SU-DHL-6 (cell line): Measurements from ENCODE around the gene MAML3.

ENCODE experiments used
- H2AFZ ChIP-seq: fragments of 200-600 bp; sonication (generic); 2 replicates; pipeline ENCODE4 v1.6.1; 2014; ENCODE audit warnings: low read depth, mild to moderate bottlenecking, moderate library complexity, mixed read lengths, antibody characterized with exemption, low read length; ENCODE audit not compliant: severe bottlenecking
- H3F3A ChIP-seq: fragments of 200-600 bp; shearing (Covaris generic); 2 replicates; pipeline ENCODE4 v1.6.0; 2016; ENCODE audit warnings: antibody characterized with exemption, mild to moderate bottlenecking; ENCODE audit not compliant: insufficient read depth
- H3K27ac ChIP-seq: fragments of 200-600 bp; sonication (generic); 2 replicates; pipeline ENCODE4 v1.5.1; 2016; ENCODE audit warnings: low read depth, mild to moderate bottlenecking, low read length, moderate library complexity, mixed read lengths
- H3K27me3 ChIP-seq: fragments of 200-600 bp; sonication (generic), shearing (Covaris generic); 2 replicates; pipeline ENCODE4 v1.6.0; 2014; ENCODE audit warnings: mild to moderate bottlenecking, low read length
- H3K36me3 ChIP-seq: fragments of 200-600 bp; sonication (generic); 2 replicates; pipeline ENCODE4 v1.6.1; 2014; ENCODE audit warnings: mild to moderate bottlenecking, low read length, mixed read lengths
- H3K4me2 ChIP-seq: fragments of 300-600, 200-600 bp; shearing (Covaris generic), sonication (generic); 2 replicates; pipeline ENCODE4 v1.6.0; 2014; ENCODE audit warnings: low read length, low read depth, mild to moderate bottlenecking; ENCODE audit not compliant: poor library complexity, severe bottlenecking
- H3K4me3 ChIP-seq: fragments of 200-600 bp; sonication (generic); 2 replicates; pipeline ENCODE4 v1.5.1; 2014; ENCODE audit warnings: antibody characterized with exemption, low read length, mild to moderate bottlenecking, mixed read lengths; ENCODE audit not compliant: insufficient read depth, poor library complexity, severe bottlenecking
- H3K79me2 ChIP-seq: fragments of 200-600 bp; sonication (generic); 2 replicates; pipeline ENCODE4 v1.6.1; 2014; ENCODE audit warnings: mild to moderate bottlenecking, low read length, moderate library complexity; ENCODE audit not compliant: insufficient read depth
- H3K9ac ChIP-seq: fragments of 200-600 bp; sonication (generic); 2 replicates; pipeline ENCODE4 v1.7.0; 2014; ENCODE audit warnings: mild to moderate bottlenecking, low read length
- H3K9me2 ChIP-seq: fragments of 200-600 bp; sonication (generic); replicated peaks from 2 replicates; pipeline ENCODE4 v1.6.1; 2014; ENCODE audit warnings: low read length; ENCODE audit not compliant: insufficient read depth
- H3K9me3 ChIP-seq: fragments of 200-600 bp; sonication (generic); 2 replicates; pipeline ENCODE4 v1.6.1; 2014; ENCODE audit warnings: low read length, mixed read lengths; ENCODE audit not compliant: insufficient read depth
- H4K20me1 ChIP-seq: fragments of 200-600 bp; sonication (generic); 2 replicates; pipeline ENCODE4 v1.6.1; 2014; ENCODE audit warnings: low read depth, mild to moderate bottlenecking, antibody characterized with exemption, low read length, moderate library complexity, mixed read lengths
- CTCF ChIP-seq: fragments of 200-600 bp; sonication (generic); IDR thresholded peaks from one replicate; pipeline ENCODE4 v1.5.1; 2017; ENCODE audit warnings: antibody characterized with exemption, mild to moderate bottlenecking, low read length, moderate library complexity; ENCODE audit not compliant: insufficient read depth, poor library complexity, severe bottlenecking
- EZH2phosphoT487 ChIP-seq: fragments of 200-600 bp; sonication (generic), shearing (Covaris generic); conservative IDR thresholded peaks from 2 replicates; pipeline ENCODE4 v1.6.1; 2018; ENCODE audit warnings: mild to moderate bottlenecking, antibody characterized with exemption, low read length, moderate library complexity, mixed read lengths

The MAML3 gene

GRCh38 chr4:139720806-139721205 lies 433.2 kb downstream of the MAML3 start:
- H3K9ac ChIP-seq = no peak overlapping the region
- H2AFZ ChIP-seq = no peak overlapping the region
- H3F3A ChIP-seq = no peaks in the 10 kb centered on the region
- no peaks in the 10 kb centered on the region for H4K20me1 ChIP-seq
- H3K4me2 ChIP-seq = no peak overlapping the region
- H3K27me3 ChIP-seq = no peaks in the 10 kb centered on the region
- H3K79me2 ChIP-seq = no peaks in the 10 kb centered on the region
- no peaks in the 10 kb centered on the region for H3K9me3 ChIP-seq
- no peak overlapping the region for H3K4me3 ChIP-seq
- TF ChIP-seq EZH2phosphoT487 = no peak
- no peak for TF ChIP-seq CTCF
- H3K27ac ChIP-seq = no peak overlapping the region
- no peaks in the 10 kb centered on the region for H3K36me3 ChIP-seq
- no peaks in the 10 kb centered on the region for H3K9me2 ChIP-seq

- no peaks in the 10 kb centered on the region for H3K79me2 ChIP-seq
- no peaks in the 10 kb centered on the region for H3K36me3 ChIP-seq
- H3K9ac ChIP-seq = no peak overlapping the region
- no peaks in the 10 kb centered on the region for H3K27me3 ChIP-seq
- no peak overlapping the region for H3K4me3 ChIP-seq
- no peaks in the 10 kb centered on the region for H3K9me2 ChIP-seq
- H2AFZ ChIP-seq = no peak overlapping the region
- no peak overlapping the region for H3K4me2 ChIP-seq
- TF ChIP-seq EZH2phosphoT487 (no peak), CTCF (no peak)
- no peaks in the 10 kb centered on the region for H3K9me3 ChIP-seq
- H4K20me1 ChIP-seq = no peaks in the 10 kb centered on the region
- no peak overlapping the region for H3K27ac ChIP-seq
- no peaks in the 10 kb centered on the region for H3F3A ChIP-seq
These were observed 434.4 kb downstream of the MAML3 start for GRCh38 chr4:139719381-139720101.

- no peak overlapping the region for H2AFZ ChIP-seq
- no peak overlapping the region for H3K27ac ChIP-seq
- no peak overlapping the region for H3K4me2 ChIP-seq
- no peak overlapping the region for H3K9ac ChIP-seq
- H3K9me3 ChIP-seq = no peaks in the 10 kb centered on the region
- H3F3A ChIP-seq = no peaks in the 10 kb centered on the region
- TF ChIP-seq CTCF (no peak), EZH2phosphoT487 (no peak)
- H3K27me3 ChIP-seq = no peaks in the 10 kb centered on the region
- no peaks in the 10 kb centered on the region for H3K36me3 ChIP-seq
- no peaks in the 10 kb centered on the region for H4K20me1 ChIP-seq
- H3K9me2 ChIP-seq = no peaks in the 10 kb centered on the region
- no peaks in the 10 kb centered on the region for H3K79me2 ChIP-seq
- H3K4me3 ChIP-seq = no peak overlapping the region
These were observed 435.2 kb downstream of the MAML3 start for GRCh38 chr4:139718833-139719232.
